Keratinocyte (primary cell): ENCODE results near the gene EXD2. TPM values are rescaled to one million over a fixed set of nuclear protein-coding genes. Genes with fewer than 3 reads are reported as not detected.
A peak's percentile ranks its signal among the peaks of the same experiment; 100 is the strongest.

Experiments used
- DNase-seq: peaks from one replicate; pipeline ENCODE4 v3.0.0-alpha.2; 2011; ENCODE audit warnings: low read depth, missing footprints, low spot score
- FAIRE-seq: peaks from 2 replicates; lab custom pipeline; 2011; peaks lifted over from hg19 to GRCh38; lab: Jason Lieb, UNC
- H2AFZ ChIP-seq: 2 replicates; pipeline ENCODE4 v1.6.0; 2012; ENCODE audit warnings: low read length, control low read depth, inconsistent platforms; ENCODE audit not compliant: control insufficient read depth
- H3K27ac ChIP-seq: 2 replicates; pipeline ENCODE4 v1.5.1; 2011; ENCODE audit warnings: low read length; ENCODE audit not compliant: control insufficient read depth, insufficient read depth
- H3K27me3 ChIP-seq: 3 replicates; pipeline ENCODE4 v1.6.0; 2011; ENCODE audit warnings: low read length; ENCODE audit not compliant: control insufficient read depth, insufficient read depth; ENCODE audit errors: extremely low read depth
- H3K36me3 ChIP-seq, 2 experiments: 2 replicates in 1 of 2; 3 replicates in 1 of 2; pipeline ENCODE4 v1.5.1; 2011; ENCODE audit warnings: low read length in 2 of 2, mild to moderate bottlenecking in 1 of 2; ENCODE audit not compliant: control insufficient read depth in 2 of 2, insufficient read depth in 2 of 2; ENCODE audit errors: extremely low read depth in 1 of 2
- H3K4me1 ChIP-seq: 3 replicates; pipeline ENCODE4 v1.5.1; 2011; ENCODE audit warnings: low read length; ENCODE audit not compliant: control insufficient read depth, insufficient read depth; ENCODE audit errors: extremely low read depth
- H3K4me2 ChIP-seq: 3 replicates; pipeline ENCODE4 v1.6.0; 2011; ENCODE audit warnings: low read depth, low read length; ENCODE audit not compliant: control insufficient read depth, insufficient read depth; ENCODE audit errors: extremely low read depth
- H3K4me3 ChIP-seq, 3 experiments: fragments of 200-600 bp in 1 of 3; sonication (generic) in 1 of 3; 2 replicates in 2 of 3; 3 replicates in 1 of 3; pipeline ENCODE4 v1.5.1; 2011 to 2016; ENCODE audit warnings: low read length in 3 of 3, mild to moderate bottlenecking in 3 of 3, control low read depth in 2 of 3, inconsistent platforms in 1 of 3, low read depth in 1 of 3, mixed read lengths in 1 of 3, mixed run types in 1 of 3, moderate library complexity in 1 of 3; ENCODE audit not compliant: control insufficient read depth in 2 of 3, insufficient read depth in 2 of 3; ENCODE audit errors: extremely low read depth in 1 of 3
- H3K79me2 ChIP-seq: 2 replicates; pipeline ENCODE4 v1.6.0; 2012; ENCODE audit warnings: low read length; ENCODE audit not compliant: control insufficient read depth, insufficient read depth
- H3K9ac ChIP-seq: 3 replicates; pipeline ENCODE4 v1.6.0; 2011; ENCODE audit warnings: low read length; ENCODE audit not compliant: control insufficient read depth, insufficient read depth; ENCODE audit errors: extremely low read depth
- H3K9me1 ChIP-seq: 3 replicates; pipeline ENCODE4 v1.6.0; 2011; ENCODE audit warnings: low read length; ENCODE audit not compliant: control insufficient read depth, insufficient read depth; ENCODE audit errors: extremely low read depth
- H3K9me3 ChIP-seq: 2 replicates; pipeline ENCODE4 v1.5.1; 2012; ENCODE audit warnings: low read depth, low read length; ENCODE audit not compliant: control insufficient read depth
- H4K20me1 ChIP-seq: 3 replicates; pipeline ENCODE4 v1.6.0; 2011; ENCODE audit warnings: low read length; ENCODE audit not compliant: control insufficient read depth, insufficient read depth; ENCODE audit errors: extremely low read depth
- CTCF ChIP-seq, 3 experiments: IDR thresholded peaks in 1 of 3; conservative IDR thresholded peaks in 1 of 3; optimal IDR thresholded peaks in 1 of 3; 2 replicates in 2 of 3; 3 replicates in 1 of 3; pipeline versions ENCODE3 to v1.5.1; 2011; ENCODE audit warnings: low read length in 3 of 3, mild to moderate bottlenecking in 3 of 3, moderate library complexity in 2 of 3, control low read depth in 1 of 3, inconsistent platforms in 1 of 3; ENCODE audit not compliant: insufficient read depth in 2 of 3; ENCODE audit errors: extremely low read depth in 1 of 3
- EZH2 ChIP-seq: IDR thresholded peaks from one replicate; pipeline ENCODE4 v1.6.1; 2012; ENCODE audit warnings: inconsistent platforms, mild to moderate bottlenecking, low read length, moderate library complexity
- dilution Hi-C: fragments of 300-500 bp; cut with MboI; formaldehyde crosslinking; loops from one replicate; pipeline ENCODE4 v1.7.0; 2020; ENCODE audit warnings: low sequenced_read_pairs; ENCODE audit not compliant: extremely low pct_ligation_motif_present
- polyA plus RNA-seq, 5 experiments: library from polyadenylated mRNA; depleted of rRNA in 3 of 5; stranded (reverse) in 3 of 5; stranded (forward) in 1 of 5; unstranded in 1 of 5; fragments of >200 nt; gene quantifications; 1 replicate in 1 of 5; 2 replicates in 3 of 5; 3 replicates in 1 of 5; pipeline versions ENCODE4 v1.2.1 to v1.2.3, GENCODE V29; 2011 to 2012; ENCODE audit warnings: missing spikeins in 2 of 5, low read depth in 1 of 5, low replicate concordance in 1 of 5

Gene EXD2
- polyA plus RNA-seq, 1 donor (not counting 4 experiments of a cell fraction or from before 2014, with no cell fraction given), result 22.7 TPM

GRCh38 chr14:69269381-69269780, 78.1 kb downstream of the EXD2 start:
- Histone ChIP-seq H3K9me3 (no peaks in the 10 kb centered on the region), H2AFZ (no peak overlapping the region), H3K4me1 (peaks cover 12% of the 10 kb centered on the region), H3K27ac (no peak overlapping the region), H3K4me2 (peak overlapping the region; percentile 35), H4K20me1 (no peaks in the 10 kb centered on the region), H3K4me3 (no peak overlapping the region), H3K27me3 (peaks cover 5% of the 10 kb centered on the region), H3K9me1 (no peaks in the 10 kb centered on the region), H3K9ac (no peak overlapping the region), H3K79me2 (no peaks in the 10 kb centered on the region), H3K36me3 (no peaks in the 10 kb centered on the region)
- DNase-seq (no peak), FAIRE-seq (peak; percentile 44)
- dilution Hi-C loops, result no loop called here
- TF ChIP-seq CTCF (optimal IDR thresholded peaks at IDR 0.05 in 1 of 3, IDR thresholded peaks at IDR 0.05 in 1 of 3, conservative IDR thresholded peaks at IDR 0.05 in 1 of 3; ENCODE audit: extremely low read depth in 1 of 3, insufficient read depth in 2 of 3, low read length in 3 of 3) (no peak), EZH2 (no peak)

GRCh38 chr14:69270097-69270496, 78.8 kb downstream of the EXD2 start:
- DNase-seq (no peak), FAIRE-seq (no peak)
- Histone ChIP-seq H3K9me3 (no peaks in the 10 kb centered on the region), H3K79me2 (no peaks in the 10 kb centered on the region), H3K9ac (no peak overlapping the region), H3K4me2 (no peak overlapping the region), H4K20me1 (no peaks in the 10 kb centered on the region), H3K4me3 (no peak overlapping the region), H2AFZ (no peak overlapping the region), H3K9me1 (no peaks in the 10 kb centered on the region), H3K27me3 (peaks cover 9% of the 10 kb centered on the region), H3K36me3 (no peaks in the 10 kb centered on the region), H3K27ac (no peak overlapping the region), H3K4me1 (peaks cover 12% of the 10 kb centered on the region)
- dilution Hi-C loops, result no loop called here
- TF ChIP-seq EZH2 (no peak), CTCF (optimal IDR thresholded peaks at IDR 0.05 in 1 of 3, IDR thresholded peaks at IDR 0.05 in 1 of 3, conservative IDR thresholded peaks at IDR 0.05 in 1 of 3; ENCODE audit: extremely low read depth in 1 of 3, insufficient read depth in 2 of 3, low read length in 3 of 3) (no peak)
